GM12875 (cell line): ENCODE measurements around the gene TBC1D22A.

ENCODE experiments used
- H3K4me3 ChIP-seq: one replicate; pipeline ENCODE4 v1.5.1; 2011; ENCODE audit warnings: low read depth, low read length, control low read depth
- TF ChIP-seq, protein P1 (sequence below): IDR thresholded peaks from 2 replicates; pipeline ENCODE4 v1.5.1; 2011; ENCODE audit warnings: low read depth, mild to moderate bottlenecking, control low read depth, inconsistent platforms, low read length, moderate library complexity, borderline replicate concordance; ENCODE audit not compliant: insufficient read depth

TBC1D22A gene

DNA sequence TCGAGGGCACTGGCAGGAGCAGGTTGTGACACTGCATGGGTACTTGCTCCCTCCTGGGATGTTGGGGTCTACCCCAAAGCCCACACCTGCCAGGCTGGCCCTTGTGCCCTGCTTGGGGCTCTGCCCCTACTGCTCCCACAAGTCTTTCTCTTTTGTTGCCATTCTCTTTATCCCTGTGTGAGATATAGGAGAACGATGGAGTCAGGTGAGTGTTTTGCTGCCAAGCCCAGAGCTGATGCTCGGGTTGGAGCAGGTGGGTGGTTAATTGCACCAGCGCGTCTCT, 292.6 kb downstream of the TBC1D22A start:
- TF ChIP-seq, protein P1, sequence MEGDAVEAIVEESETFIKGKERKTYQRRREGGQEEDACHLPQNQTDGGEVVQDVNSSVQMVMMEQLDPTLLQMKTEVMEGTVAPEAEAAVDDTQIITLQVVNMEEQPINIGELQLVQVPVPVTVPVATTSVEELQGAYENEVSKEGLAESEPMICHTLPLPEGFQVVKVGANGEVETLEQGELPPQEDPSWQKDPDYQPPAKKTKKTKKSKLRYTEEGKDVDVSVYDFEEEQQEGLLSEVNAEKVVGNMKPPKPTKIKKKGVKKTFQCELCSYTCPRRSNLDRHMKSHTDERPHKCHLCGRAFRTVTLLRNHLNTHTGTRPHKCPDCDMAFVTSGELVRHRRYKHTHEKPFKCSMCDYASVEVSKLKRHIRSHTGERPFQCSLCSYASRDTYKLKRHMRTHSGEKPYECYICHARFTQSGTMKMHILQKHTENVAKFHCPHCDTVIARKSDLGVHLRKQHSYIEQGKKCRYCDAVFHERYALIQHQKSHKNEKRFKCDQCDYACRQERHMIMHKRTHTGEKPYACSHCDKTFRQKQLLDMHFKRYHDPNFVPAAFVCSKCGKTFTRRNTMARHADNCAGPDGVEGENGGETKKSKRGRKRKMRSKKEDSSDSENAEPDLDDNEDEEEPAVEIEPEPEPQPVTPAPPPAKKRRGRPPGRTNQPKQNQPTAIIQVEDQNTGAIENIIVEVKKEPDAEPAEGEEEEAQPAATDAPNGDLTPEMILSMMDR: no peak
- no peak overlapping the region for H3K4me3 ChIP-seq

DNA sequence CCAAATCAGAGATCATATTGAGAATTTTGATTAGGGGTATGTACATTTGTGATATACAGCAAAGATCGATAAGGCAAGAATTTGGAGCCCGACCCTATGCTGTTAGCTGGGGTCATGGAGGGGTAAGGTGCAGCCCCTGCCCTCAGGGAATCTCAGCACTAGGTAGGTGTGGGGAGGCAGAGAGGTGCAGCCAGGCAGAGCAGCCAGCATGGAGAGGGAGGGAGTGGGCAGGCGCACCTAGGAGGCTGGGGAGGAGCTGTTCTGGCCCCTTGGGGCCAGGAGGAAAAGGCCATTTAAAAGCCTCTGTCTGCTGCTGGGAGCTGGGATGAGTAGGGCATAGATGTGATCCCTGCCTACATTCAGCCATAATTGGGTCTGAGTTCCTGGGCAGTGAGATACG, 293.0 kb downstream of the TBC1D22A start:
- TF ChIP-seq, protein P1: no peak
- no peak overlapping the region for H3K4me3 ChIP-seq

DNA sequence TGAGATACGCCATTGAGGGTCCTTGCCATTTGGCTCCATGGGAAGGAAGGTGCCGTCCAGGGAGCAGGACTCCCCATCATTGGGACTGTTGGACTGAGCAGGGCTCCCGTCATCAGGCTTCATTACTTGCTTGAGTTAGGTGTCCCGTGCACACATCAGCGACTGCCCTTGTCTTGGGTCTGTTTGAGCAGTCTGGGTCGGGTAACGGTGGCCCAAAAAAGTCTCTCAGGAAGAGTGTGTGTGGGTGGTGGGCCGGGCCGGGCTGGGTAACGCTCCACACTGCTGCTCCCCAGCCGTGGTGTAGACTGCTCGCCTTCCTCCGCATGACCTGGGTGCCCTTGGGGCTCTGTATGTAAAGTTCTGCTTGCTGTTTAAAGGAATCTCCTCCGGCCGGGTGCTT, 293.5 kb downstream of the TBC1D22A start:
- no peak overlapping the region for H3K4me3 ChIP-seq

GRCh38 chr22:47056361-47056760, 293.9 kb downstream of the TBC1D22A start:
- TF ChIP-seq, protein P1: no peak
- no peak overlapping the region for H3K4me3 ChIP-seq

More for the DNA sequence above, 293.5 kb downstream of the TBC1D22A start:
- TF ChIP-seq, protein P1: no peak

GRCh38 chr22:47056776-47057470, 294.5 kb downstream of the TBC1D22A start:
- no peak overlapping the region for H3K4me3 ChIP-seq
- TF ChIP-seq, protein P1: no peak

- TF ChIP-seq, protein P1: no peak
- no peak overlapping the region for H3K4me3 ChIP-seq
These were observed 295.6 kb downstream of the TBC1D22A start for GRCh38 chr22:47057916-47058585.

GRCh38 chr22:47059076-47059475, 296.6 kb downstream of the TBC1D22A start:
- H3K4me3 ChIP-seq: no peak overlapping the region
- TF ChIP-seq, protein P1: no peak
